ENCODE results near the gene ALKBH2.
A peak's percentile ranks its signal among the peaks of the same experiment; 100 is the strongest.
"Not testable (repeated sequence)": the region's sequence is repeated elsewhere in the genome, so short reads cannot be mapped to it uniquely, and the experiment has no call there.

Gene ALKBH2

GRCh38 chr12:109057376-109057775 lies 35.9 kb downstream of the ALKBH2 start:
- no peak for DNase-seq (ENCODE audit: low read depth)
- H3K4me3 ChIP-seq (ENCODE audit: low read depth, low read length) = no peak overlapping the region
- TF ChIP-seq CTCF (IDR thresholded peaks at IDR 0.05; ENCODE audit: control insufficient read depth, extremely low read depth, insufficient read depth) = no peak

GRCh38 chr12:109056891-109057290 lies 36.4 kb downstream of the ALKBH2 start:
- DNase-seq (ENCODE audit: low read depth) = no peak
- H3K4me3 ChIP-seq (ENCODE audit: low read depth, low read length) = no peak overlapping the region
- TF ChIP-seq CTCF (IDR thresholded peaks at IDR 0.05; ENCODE audit: control insufficient read depth, extremely low read depth, insufficient read depth) = no peak

GRCh38 chr12:109054520-109054919 lies 38.8 kb downstream of the ALKBH2 start:
- TF ChIP-seq CTCF (IDR thresholded peaks at IDR 0.05; ENCODE audit: control insufficient read depth, extremely low read depth, insufficient read depth) = no peak
- DNase-seq (ENCODE audit: low read depth) = no peak
- H3K4me3 ChIP-seq (ENCODE audit: low read depth, low read length) = no peak overlapping the region

- not testable (repeated sequence) for DNase-seq (ENCODE audit: low read depth); H3K4me3 ChIP-seq (ENCODE audit: low read depth, low read length)
Measured at GRCh38 chr12:109054124-109054513, 39.2 kb downstream of the ALKBH2 start.

- peak overlapping the region; percentile 89 for H3K4me3 ChIP-seq (ENCODE audit: low read depth, low read length)
- TF ChIP-seq CTCF (IDR thresholded peaks at IDR 0.05; ENCODE audit: control insufficient read depth, extremely low read depth, insufficient read depth) = no peak
- no peak for DNase-seq (ENCODE audit: low read depth)
Measured at GRCh38 chr12:109053382-109054123, 39.7 kb downstream of the ALKBH2 start.

GRCh38 chr12:109052414-109053323 lies 40.6 kb downstream of the ALKBH2 start, which contains the start of gene USP30:
USP30 (plus strand) TSS chr12:109052576; CDS start chr12:109052679, 103 bp downstream.
- peak; percentile 65 for DNase-seq (ENCODE audit: low read depth)
- H3K4me3 ChIP-seq (ENCODE audit: low read depth, low read length) = peak within 1 kb of the TSS; percentile 89
- TF ChIP-seq CTCF (IDR thresholded peaks at IDR 0.05; ENCODE audit: control insufficient read depth, extremely low read depth, insufficient read depth) = no peak

GRCh38 chr12:109052097-109052413 lies 41.2 kb downstream of the ALKBH2 start:
- TF ChIP-seq CTCF (IDR thresholded peaks at IDR 0.05; ENCODE audit: control insufficient read depth, extremely low read depth, insufficient read depth) = no peak
- DNase-seq (ENCODE audit: low read depth) = no peak
- H3K4me3 ChIP-seq (ENCODE audit: low read depth, low read length) = peak overlapping the region; percentile 89

- not testable (repeated sequence) for H3K4me3 ChIP-seq (ENCODE audit: low read depth, low read length); DNase-seq (ENCODE audit: low read depth)
Measured at GRCh38 chr12:109049794-109050193, 43.5 kb downstream of the ALKBH2 start.

GRCh38 chr12:109048706-109049105 lies 44.6 kb downstream of the ALKBH2 start:
- DNase-seq (ENCODE audit: low read depth); H3K4me3 ChIP-seq (ENCODE audit: low read depth, low read length): not testable (repeated sequence)
